Measurements from ENCODE around the gene DLD.

DLD gene

DNA sequence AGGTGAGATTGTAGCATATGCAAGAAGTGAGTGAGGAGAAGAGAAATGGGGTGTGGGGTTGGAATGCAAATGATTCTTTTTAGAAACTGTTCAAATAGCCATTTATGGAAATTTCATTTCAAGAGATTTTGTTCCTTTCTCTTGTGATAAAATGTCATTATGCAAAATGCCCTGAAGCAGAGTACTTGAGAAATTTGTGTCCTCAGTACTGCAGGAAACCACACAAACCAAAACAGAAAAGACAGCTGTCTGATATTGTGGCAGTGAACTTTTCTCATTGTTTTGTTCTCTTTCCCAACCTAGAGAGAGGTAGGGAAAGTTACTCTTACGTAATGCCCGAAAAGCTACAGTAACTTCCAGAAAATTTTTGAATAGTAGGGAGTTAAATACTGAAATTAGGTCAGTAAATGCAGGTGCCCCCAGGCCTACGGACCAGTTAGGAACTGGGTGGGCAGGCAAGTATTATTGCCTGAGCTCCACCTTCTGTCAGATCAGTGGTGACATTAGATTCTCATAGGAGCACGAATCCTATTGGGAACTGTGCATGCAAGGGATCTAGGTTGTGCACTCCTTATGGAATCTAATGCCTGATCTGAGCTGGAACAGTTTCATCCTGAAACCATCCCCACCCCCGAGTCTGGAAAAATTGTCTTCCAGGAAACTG, 34.0 kb downstream of the DLD start:
- peak; percentile 28 for DNase-seq (ENCODE audit: extremely low read depth, insufficient read length)
- H3K27me3 ChIP-seq (replicated peaks; ENCODE audit: control insufficient read depth, insufficient read depth, low read length), result no peaks in the 10 kb centered on the region
- TF ChIP-seq, protein P1, sequence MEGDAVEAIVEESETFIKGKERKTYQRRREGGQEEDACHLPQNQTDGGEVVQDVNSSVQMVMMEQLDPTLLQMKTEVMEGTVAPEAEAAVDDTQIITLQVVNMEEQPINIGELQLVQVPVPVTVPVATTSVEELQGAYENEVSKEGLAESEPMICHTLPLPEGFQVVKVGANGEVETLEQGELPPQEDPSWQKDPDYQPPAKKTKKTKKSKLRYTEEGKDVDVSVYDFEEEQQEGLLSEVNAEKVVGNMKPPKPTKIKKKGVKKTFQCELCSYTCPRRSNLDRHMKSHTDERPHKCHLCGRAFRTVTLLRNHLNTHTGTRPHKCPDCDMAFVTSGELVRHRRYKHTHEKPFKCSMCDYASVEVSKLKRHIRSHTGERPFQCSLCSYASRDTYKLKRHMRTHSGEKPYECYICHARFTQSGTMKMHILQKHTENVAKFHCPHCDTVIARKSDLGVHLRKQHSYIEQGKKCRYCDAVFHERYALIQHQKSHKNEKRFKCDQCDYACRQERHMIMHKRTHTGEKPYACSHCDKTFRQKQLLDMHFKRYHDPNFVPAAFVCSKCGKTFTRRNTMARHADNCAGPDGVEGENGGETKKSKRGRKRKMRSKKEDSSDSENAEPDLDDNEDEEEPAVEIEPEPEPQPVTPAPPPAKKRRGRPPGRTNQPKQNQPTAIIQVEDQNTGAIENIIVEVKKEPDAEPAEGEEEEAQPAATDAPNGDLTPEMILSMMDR (IDR thresholded peaks at IDR 0.05; ENCODE audit: insufficient read depth, low read length, poor library complexity, severe bottlenecking), result no peak
- H3K36me3 ChIP-seq (ENCODE audit: control insufficient read depth, insufficient read depth, low read length), result peaks cover 3% of the 10 kb centered on the region
- H3K4me3 ChIP-seq (replicated peaks; ENCODE audit: low read depth, low read length), result no peak overlapping the region

DNA sequence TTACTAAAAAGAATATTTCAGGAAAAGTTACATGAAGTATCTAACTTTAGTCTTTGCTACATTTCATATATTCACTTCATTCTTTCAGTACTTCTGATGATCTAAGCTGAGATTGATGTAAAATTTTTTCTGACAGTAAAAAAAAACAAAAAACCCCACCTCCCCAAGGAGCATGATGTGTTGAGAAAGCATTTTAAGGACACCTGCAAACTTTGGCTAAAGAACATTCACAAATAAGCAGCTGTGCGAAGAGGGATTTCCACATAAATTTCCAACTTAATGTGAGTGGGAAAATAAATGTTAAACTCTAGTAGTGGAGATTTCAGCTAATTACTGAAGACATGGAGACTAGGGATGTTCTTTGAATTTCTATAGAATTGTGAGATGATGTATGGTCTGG, 35.5 kb downstream of the DLD start:
- Histone ChIP-seq H3K36me3 (ENCODE audit: control insufficient read depth, insufficient read depth, low read length) (no peaks in the 10 kb centered on the region; the same call in none of the 2 replicates), H3K27me3 (replicated peaks; ENCODE audit: control insufficient read depth, insufficient read depth, low read length) (no peaks in the 10 kb centered on the region), H3K4me3 (replicated peaks; ENCODE audit: low read depth, low read length) (no peak overlapping the region)
- no peak for DNase-seq (ENCODE audit: extremely low read depth, insufficient read length)
- TF ChIP-seq, protein P1 (IDR thresholded peaks at IDR 0.05; ENCODE audit: insufficient read depth, low read length, poor library complexity, severe bottlenecking), result no peak

DNA sequence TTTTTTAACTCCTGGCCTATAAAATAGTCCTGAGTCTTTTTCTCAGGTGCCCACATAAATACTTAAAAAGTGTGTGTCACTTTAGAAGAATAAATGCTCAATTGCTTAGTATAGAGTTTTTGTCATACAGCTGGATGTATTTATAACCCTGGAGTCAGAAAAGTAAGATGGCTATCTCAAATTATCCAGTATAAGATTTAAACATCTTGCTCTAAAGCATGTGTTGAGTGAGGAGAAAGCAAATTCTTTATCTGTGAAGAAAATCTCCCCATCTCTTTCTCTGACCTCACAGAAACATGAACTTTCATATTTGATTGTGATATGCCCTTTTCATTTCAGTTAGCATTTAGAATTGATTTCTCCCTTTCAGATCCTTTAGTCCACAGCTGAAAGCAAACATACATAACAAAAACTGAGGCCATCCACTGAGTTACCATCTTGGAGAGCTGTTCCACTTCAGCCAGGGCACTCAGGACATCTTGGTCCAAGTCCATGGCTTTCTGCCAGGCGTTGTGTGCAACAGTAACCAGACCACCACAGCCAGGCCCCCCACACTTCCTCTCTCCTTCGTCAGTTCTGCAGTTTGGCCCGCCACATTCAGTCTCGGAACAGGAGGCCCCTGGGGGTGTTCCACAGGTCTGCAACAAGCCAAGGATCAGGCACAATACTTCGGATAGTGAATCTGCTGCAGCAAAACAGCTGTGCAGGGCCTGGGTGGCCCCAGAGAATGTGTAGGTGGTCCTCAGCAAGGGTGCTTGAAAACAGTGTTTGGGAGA, 40.9 kb downstream of the DLD start:
- Histone ChIP-seq H3K36me3 (ENCODE audit: control insufficient read depth, insufficient read depth, low read length) (peaks cover 2% of the 10 kb centered on the region), H3K27me3 (replicated peaks; ENCODE audit: control insufficient read depth, insufficient read depth, low read length) (no peaks in the 10 kb centered on the region), H3K4me3 (replicated peaks; ENCODE audit: low read depth, low read length) (no peak overlapping the region)
- DNase-seq (ENCODE audit: extremely low read depth, insufficient read length), result no peak
- TF ChIP-seq, protein P1 (IDR thresholded peaks at IDR 0.05; ENCODE audit: insufficient read depth, low read length, poor library complexity, severe bottlenecking), result no peak

DNA sequence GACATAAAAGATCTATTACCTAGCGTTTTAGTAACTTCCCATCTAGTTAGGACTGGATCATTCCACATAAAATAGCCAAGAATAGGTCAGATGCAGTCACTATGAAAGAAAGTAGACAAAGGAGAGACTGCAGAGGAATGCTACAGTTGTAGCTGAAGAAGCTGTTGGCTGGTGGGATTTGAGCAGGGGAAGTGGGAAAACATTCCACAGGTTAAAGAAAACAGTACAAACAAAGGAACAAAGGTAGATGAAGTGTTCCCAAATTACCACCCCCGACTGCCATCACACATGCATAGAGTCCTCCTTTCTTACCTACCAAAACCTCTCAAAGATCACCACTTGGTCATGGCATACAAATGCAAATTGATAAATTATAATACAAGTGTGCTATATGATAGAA, 41.8 kb downstream of the DLD start:
- DNase-seq (ENCODE audit: extremely low read depth, insufficient read length), result no peak
- Histone ChIP-seq H3K36me3 (ENCODE audit: control insufficient read depth, insufficient read depth, low read length) (peaks cover 2% of the 10 kb centered on the region; the same call in 1 of the 2 replicates), H3K27me3 (replicated peaks; ENCODE audit: control insufficient read depth, insufficient read depth, low read length) (no peaks in the 10 kb centered on the region), H3K4me3 (replicated peaks; ENCODE audit: low read depth, low read length) (no peak overlapping the region)
- TF ChIP-seq, protein P1 (IDR thresholded peaks at IDR 0.05; ENCODE audit: insufficient read depth, low read length, poor library complexity, severe bottlenecking), result no peak

DNA sequence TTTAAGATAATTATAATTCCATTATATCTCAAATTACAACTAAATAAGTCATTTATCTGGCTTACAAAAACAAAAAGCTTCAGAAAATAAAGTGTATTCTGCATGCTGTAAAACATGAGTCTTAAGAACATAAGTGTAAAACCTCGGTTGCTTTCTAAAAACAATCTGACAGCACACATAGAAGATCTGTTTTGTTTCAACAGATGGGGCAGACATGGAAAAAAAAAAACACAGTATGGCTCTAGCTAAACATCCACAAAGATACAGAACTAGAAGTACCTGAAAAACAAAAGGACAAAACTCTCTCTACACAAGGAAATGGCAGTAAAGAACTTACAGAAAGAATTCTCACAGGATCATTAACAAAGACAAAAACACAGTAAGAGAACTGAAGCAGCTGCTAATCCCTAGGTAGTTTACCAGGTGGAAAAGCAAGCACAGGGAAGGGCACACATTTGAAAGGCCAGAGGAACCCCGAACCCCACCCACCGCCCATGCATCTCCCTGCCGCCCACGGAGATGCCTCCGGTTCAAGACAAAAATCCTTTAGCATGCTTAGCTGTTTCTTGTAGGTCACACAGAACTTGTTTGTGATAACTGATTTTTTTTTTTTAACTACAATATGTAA, 42.5 kb downstream of the DLD start:
- DNase-seq (ENCODE audit: extremely low read depth, insufficient read length), result no peak
- TF ChIP-seq, protein P1 (IDR thresholded peaks at IDR 0.05; ENCODE audit: insufficient read depth, low read length, poor library complexity, severe bottlenecking), result no peak
- Histone ChIP-seq H3K36me3 (ENCODE audit: control insufficient read depth, insufficient read depth, low read length) (peaks cover 2% of the 10 kb centered on the region), H3K4me3 (replicated peaks; ENCODE audit: low read depth, low read length) (no peak overlapping the region), H3K27me3 (replicated peaks; ENCODE audit: control insufficient read depth, insufficient read depth, low read length) (no peaks in the 10 kb centered on the region)
